HepG2 (cell line): ENCODE measurements around the gene HRH2. TPM values are rescaled to one million over a fixed set of nuclear protein-coding genes. Genes with fewer than 3 reads are reported as not detected.

Experiments
- ATAC-seq: fragments of 200-7000 bp; cut with Tn5 transposase; 3 replicates; pipeline ENCODE4 v1.9.1; 2020; ENCODE audit warnings: mild to moderate bottlenecking, moderate library complexity
- BruUV-seq: library from RNA; stranded (reverse); fragments of 400-500 nt; replicated peaks from 2 replicates; lab custom pipeline; 2021; lab: Mats Ljungman, UMichigan
- CTCF ChIA-PET: fragments of 300-600 bp; formaldehyde crosslinking; extraction: SDS; loops from one replicate; lab custom pipeline; 2021; ENCODE audit warnings: low total read pairs, inconsistent platforms, low intra/inter-chr PET ratio; lab: Yijun Ruan, JAX
- POLR2A ChIA-PET: fragments of 350-600 bp; sonication (Branson Sonifier 250); formaldehyde crosslinking; loops from one replicate; lab custom pipeline; 2020; ENCODE audit warnings: antibody characterized with exemption, inconsistent platforms; lab: Yijun Ruan, JAX
- DNase-seq: peaks from one replicate; pipeline ENCODE4 v3.0.0-alpha.2; 2015; ENCODE audit warnings: low spot score
- FAIRE-seq: peaks from 3 replicates; lab custom pipeline; 2011; peaks lifted over from hg19 to GRCh38; lab: Jason Lieb, UNC
- H2AFZ ChIP-seq: one replicate; pipeline ENCODE4 v1.6.1; 2011; ENCODE audit warnings: low read length, inconsistent platforms
- H3K27ac ChIP-seq: fragments of 300-600 bp; 3 replicates; pipeline ENCODE4 v1.8.0; 2011; ENCODE audit warnings: mixed run types, mild to moderate bottlenecking, mixed read lengths, low read length, inconsistent platforms; ENCODE audit not compliant: insufficient read depth; ENCODE audit errors: extremely low read length
- H3K27me3 ChIP-seq, 2 experiments: fragments of 200-600 bp in 1 of 2; 2 replicates in 1 of 2; 3 replicates in 1 of 2; pipeline versions ENCODE4 v1.6.0 to v1.8.0; 2011; ENCODE audit warnings: low read length in 2 of 2, mild to moderate bottlenecking in 2 of 2, moderate library complexity in 2 of 2, inconsistent platforms in 1 of 2; ENCODE audit not compliant: insufficient read depth in 2 of 2, control insufficient read depth in 1 of 2
- H3K36me3 ChIP-seq, 2 experiments: fragments of 200-600 bp in 1 of 2; replicated peaks in 1 of 2; 2 replicates in 1 of 2; 3 replicates in 1 of 2; pipeline versions ENCODE4 v1.5.1 to v1.8.0; 2011; ENCODE audit warnings: low read length in 2 of 2, inconsistent platforms in 1 of 2; ENCODE audit not compliant: insufficient read depth in 2 of 2, control insufficient read depth in 1 of 2
- H3K4me1 ChIP-seq: 2 replicates; pipeline ENCODE4 v1.5.1; 2012; ENCODE audit warnings: low read length, inconsistent platforms; ENCODE audit not compliant: insufficient read depth
- H3K4me2 ChIP-seq: 2 replicates; pipeline ENCODE4 v1.6.0; 2011; ENCODE audit warnings: low read depth, low read length, inconsistent platforms
- H3K4me3 ChIP-seq, 3 experiments: fragments of 200-600 bp in 1 of 3; sonication (generic), shearing (Covaris generic) in 1 of 3; replicated peaks in 1 of 3; 2 replicates each; pipeline ENCODE4 v1.5.1; 2011 to 2016; ENCODE audit warnings: low read length in 3 of 3, inconsistent platforms in 2 of 3, low read depth in 2 of 3, mild to moderate bottlenecking in 2 of 3, control low read depth in 1 of 3, mixed read lengths in 1 of 3; ENCODE audit not compliant: insufficient read depth in 1 of 3
- H3K79me2 ChIP-seq: one replicate; pipeline ENCODE4 v1.6.1; 2011; ENCODE audit warnings: low read length, inconsistent platforms; ENCODE audit not compliant: insufficient read depth
- H3K9ac ChIP-seq: 2 replicates; pipeline ENCODE4 v1.6.0; 2011; ENCODE audit warnings: mild to moderate bottlenecking, low read depth, low read length, inconsistent platforms; ENCODE audit not compliant: insufficient read depth
- H3K9me3 ChIP-seq: 2 replicates; pipeline ENCODE4 v1.5.1; 2012; ENCODE audit warnings: mild to moderate bottlenecking, low read length
- H4K20me1 ChIP-seq: 2 replicates; pipeline ENCODE4 v1.6.0; 2011; ENCODE audit warnings: inconsistent platforms, mild to moderate bottlenecking, low read length, moderate library complexity; ENCODE audit not compliant: insufficient read depth
- CHCHD3 ChIP-seq: sonication (generic); formaldehyde crosslinking; IDR thresholded peaks from 2 replicates; pipeline ENCODE4 v1.8.0; 2022; ENCODE audit warnings: mild to moderate bottlenecking, missing genetic modification reagents, moderate library complexity
- CREB1 ChIP-seq, 2 experiments: fragments of 450-650 bp in 1 of 2; IDR thresholded peaks; 2 replicates each; pipeline ENCODE4 v1.6.1; 2016 to 2017; ENCODE audit warnings: control low read depth in 1 of 2, mild to moderate bottlenecking in 1 of 2, missing compliant biosample characterization in 1 of 2, missing genetic modification characterization in 1 of 2
- PRDM4 ChIP-seq: sonication (generic); formaldehyde crosslinking; IDR thresholded peaks from 2 replicates; pipeline ENCODE4 v1.9.0; 2021; ENCODE audit warnings: missing genetic modification reagents, borderline replicate concordance
- TP53 ChIP-seq: sonication (generic); formaldehyde crosslinking; conservative IDR thresholded peaks from 2 replicates; pipeline ENCODE4 v1.4.0; 2020; ENCODE audit warnings: missing genetic modification reagents
- ZNF276 ChIP-seq: sonication (generic); formaldehyde crosslinking; IDR thresholded peaks from 2 replicates; pipeline ENCODE4 v1.4.0; 2020; ENCODE audit warnings: mild to moderate bottlenecking, low read depth, missing genetic modification reagents
- ZNF597 ChIP-seq: sonication (generic); formaldehyde crosslinking; IDR thresholded peaks from 2 replicates; pipeline ENCODE4 v1.5.0; 2020; ENCODE audit warnings: missing genetic modification reagents
- ZSCAN25 ChIP-seq: sonication (generic); formaldehyde crosslinking; IDR thresholded peaks from 2 replicates; pipeline ENCODE4 v1.8.0; 2022; ENCODE audit warnings: mild to moderate bottlenecking, missing genetic modification reagents
- WGBS: methylation state at CpG from one replicate; pipeline ENCODE4 v1.1.6; 2017; ENCODE audit warnings: low lambda C conversion rate; 5-methylcytosine and 5-hydroxymethylcytosine counted together
- in situ Hi-C: cut with HindIII; loops from 2 replicates; pipeline ENCODE4 v1.10.0; 2017; ENCODE audit warnings: low pct_unique_long_range_greater_than_20kb; ENCODE audit not compliant: extremely low pct_ligation_motif_present
- intact Hi-C: fragments of 100-400 bp; cut with micrococcal nuclease; formaldehyde crosslinking; loops from one replicate; pipeline ENCODE4 v1.10.0; 2022; ENCODE audit not compliant: unreplicated experiment
- polyA plus RNA-seq, 8 experiments: library from polyadenylated mRNA; depleted of rRNA in 3 of 8; stranded (reverse) in 7 of 8; unstranded in 1 of 8; fragments of >200 nt; fragmentation: Illumina TruSeq in 4 of 8; extraction: Trizol in 4 of 8; gene quantifications; 2 replicates each; pipeline versions ENCODE4 v1.2.1 to v1.2.3, GENCODE V29; 2011 to 2016; ENCODE audit warnings: low read depth in 4 of 8, missing spikeins in 1 of 8, mixed read lengths in 1 of 8; ENCODE audit not compliant: insufficient read depth in 1 of 8
- total RNA-seq, 5 experiments: library from RNA; depleted of rRNA; stranded (reverse); fragments of >200 nt; fragmentation: Illumina TruSeq; extraction: Trizol; gene quantifications; 2 replicates each; pipeline ENCODE4 v1.2.3, GENCODE V29; 2016; ENCODE audit warnings: low read depth in 1 of 5

The HRH2 gene
- total and polyA plus RNA-seq, 2 of the 13 experiments (the other 11 are each of a cell fraction or from before 2014, with no cell fraction given): not detected

- Histone ChIP-seq H3K27ac (no peak overlapping the region), H4K20me1 (no peaks in the 10 kb centered on the region), H3K9ac (no peak overlapping the region), H3K79me2 (no peaks in the 10 kb centered on the region), H3K4me2 (no peak overlapping the region), H3K9me3 (no peaks in the 10 kb centered on the region), H3K36me3 (no peaks in the 10 kb centered on the region), H2AFZ (no peak overlapping the region), H3K27me3 (peaks cover 3 to 50% of the 10 kb centered on the region in 2 experiments; a peak in 4 of 5 replicates), H3K4me1 (no peaks in the 10 kb centered on the region), H3K4me3 (no peak overlapping the region)
- CTCF ChIA-PET: no interaction called here
- POLR2A ChIA-PET: no interaction called here
- intact Hi-C loops: no loop called here
- in situ Hi-C loops: no loop called here
- peak; percentile 37; the same call in 1 of the 2 replicates for TF ChIP-seq CREB1 (IDR thresholded peaks at IDR 0.05)
- TF ChIP-seq CREB1 (CRISPR knock-in tag; IDR thresholded peaks at IDR 0.05): no peak
- no peak for TF ChIP-seq ZNF597 (CRISPR knock-in tag)
- WGBS: 23% methylated on average over 12 of the region's 12 CpGs
- no TSS peak for BruUV-seq
- DNase-seq: no peak
- no peak for ATAC-seq
- no peak for FAIRE-seq
Measured at GRCh38 chr5:175681968-175682340, 24.1 kb downstream of the HRH2 start.

- Histone ChIP-seq H3K36me3 (no peaks in the 10 kb centered on the region), H3K9ac (no peak overlapping the region), H3K79me2 (no peaks in the 10 kb centered on the region), H3K27me3 (peaks cover 3 to 48% of the 10 kb centered on the region in 2 experiments; a peak in 4 of 5 replicates), H2AFZ (no peak overlapping the region), H3K4me2 (no peak overlapping the region), H4K20me1 (no peaks in the 10 kb centered on the region), H3K4me3 (no peak overlapping the region), H3K27ac (no peak overlapping the region), H3K4me1 (no peaks in the 10 kb centered on the region), H3K9me3 (no peaks in the 10 kb centered on the region)
- ATAC-seq: no peak
- ChIA-PET CTCF (no interaction called here), POLR2A (no interaction called here)
- intact Hi-C loops: no loop called here
- no TSS peak for BruUV-seq
- 16% methylated on average over 4 of the region's 8 CpGs for WGBS
- no peak for DNase-seq
- no peak for FAIRE-seq
- in situ Hi-C loops: no loop called here
- TF ChIP-seq ZSCAN25 (CRISPR knock-in tag): no peak
- TF ChIP-seq PRDM4: no peak
- no peak for TF ChIP-seq TP53 (CRISPR knock-in tag)
- TF ChIP-seq ZNF276 (CRISPR knock-in tag): no peak
- no peak for TF ChIP-seq CHCHD3 (CRISPR knock-in tag)
Measured at GRCh38 chr5:175682664-175683063, 24.8 kb downstream of the HRH2 start.
